B cell (primary cell): Measurements from ENCODE around the gene TNFSF12. TPM values are rescaled to one million over a fixed set of nuclear protein-coding genes. Genes with fewer than 3 reads are reported as not detected.

Experiments
- ATAC-seq: fragments of 200-7000 bp; cut with Tn5 transposase; one replicate; pipeline ENCODE4 v1.10.0; 2021; ENCODE audit warnings: low read depth, mild to moderate bottlenecking, moderate number of reproducible peaks, moderate library complexity
- CTCF ChIA-PET: fragments of 350-600 bp; sonication (Branson Sonifier 250); formaldehyde crosslinking; loops from one replicate; lab custom pipeline; 2021; ENCODE audit warnings: antibody characterized with exemption, inconsistent platforms; lab: Charles Lee
- POLR2A ChIA-PET: fragments of 350-600 bp; sonication (Branson Sonifier 250); formaldehyde crosslinking; loops from one replicate; lab custom pipeline; 2021; ENCODE audit warnings: antibody characterized with exemption; lab: Charles Lee
- DNase-seq: peaks from one replicate; pipeline ENCODE4 v3.0.0; 2013
- H2AFZ ChIP-seq: 2 replicates; pipeline ENCODE4 v1.6.1; 2012; ENCODE audit warnings: mild to moderate bottlenecking, low read depth, low read length; ENCODE audit not compliant: insufficient read depth, poor library complexity, severe bottlenecking
- H3K27ac ChIP-seq, 2 donors: 1 replicate in 1 of 2; 2 replicates in 1 of 2; pipeline ENCODE4 v1.5.1; 2012 to 2013; ENCODE audit warnings: low read length in 2 of 2, mild to moderate bottlenecking in 2 of 2, moderate library complexity in 1 of 2
- H3K27me3 ChIP-seq, 4 experiments: fragments of 200-600 bp in 1 of 4; sonication (generic) in 1 of 4; replicated peaks in 1 of 4; 1 replicate in 2 of 4; 2 replicates in 2 of 4; pipeline versions ENCODE4 v1.6.1 to v1.7.0; 2013 to 2016; ENCODE audit warnings: low read length in 3 of 4, mild to moderate bottlenecking in 2 of 4, mixed read lengths in 1 of 4, moderate library complexity in 1 of 4; ENCODE audit not compliant: insufficient read depth in 4 of 4, control insufficient read depth in 3 of 4; ENCODE audit errors: control extremely low read depth in 1 of 4
- H3K36me3 ChIP-seq, 2 experiments: replicated peaks in 1 of 2; 1 replicate in 1 of 2; 2 replicates in 1 of 2; pipeline versions ENCODE4 v1.6.1 to v1.7.1; 2013; ENCODE audit warnings: low read length in 1 of 2; ENCODE audit not compliant: insufficient read depth in 2 of 2, control insufficient read depth in 1 of 2; ENCODE audit errors: control extremely low read depth in 1 of 2, extremely low read depth in 1 of 2
- H3K4me1 ChIP-seq, 2 donors: fragments of 200-600 bp in 1 of 2; sonication (generic) in 1 of 2; 1 replicate in 1 of 2; 2 replicates in 1 of 2; pipeline versions ENCODE4 v1.5.1 to v1.6.1; 2013 to 2017; ENCODE audit warnings: low read length in 2 of 2; ENCODE audit not compliant: control insufficient read depth in 2 of 2, insufficient read depth in 2 of 2
- H3K4me2 ChIP-seq: replicated peaks from 2 replicates; pipeline ENCODE3; 2012; ENCODE audit warnings: mild to moderate bottlenecking, low read depth, low read length; ENCODE audit not compliant: poor library complexity, severe bottlenecking
- H3K4me3 ChIP-seq, 5 experiments: fragments of 200-600 bp in 1 of 5; sonication (generic) in 1 of 5; 1 replicate in 3 of 5; 2 replicates in 2 of 5; pipeline versions ENCODE4 v1.5.1 to v1.7.0; 2011 to 2016; ENCODE audit warnings: low read length in 4 of 5, mild to moderate bottlenecking in 4 of 5, low read depth in 2 of 5, control low read depth in 1 of 5, moderate library complexity in 1 of 5; ENCODE audit not compliant: insufficient read depth in 1 of 5; ENCODE audit errors: control extremely low read depth in 1 of 5, extremely low read depth in 1 of 5
- H3K79me2 ChIP-seq: fragments of 200-600 bp; sonication (generic); one replicate; pipeline ENCODE4 v1.6.0; 2016; ENCODE audit warnings: low read length; ENCODE audit not compliant: control insufficient read depth, insufficient read depth
- H3K9ac ChIP-seq: fragments of 200-600 bp; sonication (generic); 2 replicates; pipeline ENCODE4 v1.6.1; 2017; ENCODE audit warnings: mild to moderate bottlenecking, low read length, moderate library complexity
- H3K9me3 ChIP-seq, 3 donors: one replicate each; pipeline versions ENCODE4 v1.6.1 to v1.7.1; 2013; ENCODE audit warnings: low read length in 2 of 3; ENCODE audit not compliant: control insufficient read depth in 2 of 3, insufficient read depth in 1 of 3; ENCODE audit errors: control extremely low read depth in 1 of 3
- H4K20me1 ChIP-seq: 2 replicates; pipeline ENCODE4 v1.6.0; 2012; ENCODE audit warnings: mild to moderate bottlenecking, low read length; ENCODE audit not compliant: insufficient read depth, control insufficient read depth, poor library complexity, severe bottlenecking
- H3K27ac Mint-ChIP-seq: one replicate; pipeline ENCODE4 v1.8.0; 2021; ENCODE audit warnings: mixed read lengths
- H3K27me3 Mint-ChIP-seq: one replicate; pipeline ENCODE4 v1.8.0; 2021; ENCODE audit warnings: mixed read lengths
- H3K4me1 Mint-ChIP-seq: one replicate; pipeline ENCODE4 v1.8.0; 2021; ENCODE audit warnings: mixed read lengths
- H3K4me3 Mint-ChIP-seq: one replicate; pipeline ENCODE4 v1.8.0; 2021; ENCODE audit warnings: mixed read lengths
- H3K9me3 Mint-ChIP-seq: one replicate; pipeline ENCODE4 v1.8.0; 2022; ENCODE audit warnings: mixed read lengths; ENCODE audit not compliant: insufficient read depth
- CTCF ChIP-seq: fragments of 200-600 bp; IDR thresholded peaks from one replicate; pipeline ENCODE4 v1.8.0; 2022; ENCODE audit warnings: antibody characterized with exemption, mild to moderate bottlenecking
- EZH2 ChIP-seq: IDR thresholded peaks from 2 replicates; pipeline ENCODE4 v1.6.1; 2012; ENCODE audit warnings: borderline replicate concordance, low read depth, mild to moderate bottlenecking, moderate library complexity, low read length; ENCODE audit not compliant: insufficient read depth, poor library complexity, severe bottlenecking
- WGBS: methylation state at CpG from one replicate; pipeline ENCODE4 v1.1.5; 2013; ENCODE audit warnings: missing lambda C conversion rate; ENCODE audit not compliant: insufficient coverage; 5-methylcytosine and 5-hydroxymethylcytosine counted together
- intact Hi-C: fragments of 100-400 bp; cut with micrococcal nuclease; formaldehyde crosslinking; loops from one replicate; pipeline ENCODE4 v1.10.0; 2022
- polyA plus RNA-seq: library from polyadenylated mRNA; depleted of rRNA; stranded (reverse); fragments of >200 nt; gene quantifications from 2 replicates; pipeline ENCODE4 v1.2.3, GENCODE V29; 2012
- total RNA-seq, 2 donors: library from RNA; stranded (reverse); fragments of 120-200 nt in 1 of 2; gene quantifications; 1 replicate in 1 of 2; 2 replicates in 1 of 2; pipeline versions ENCODE4 v1.2.3 to v1.2.4, GENCODE V29; 2013 to 2022

TNFSF12 gene
- total and polyA plus RNA-seq, 2 donors (not counting 1 experiment from before 2014, with no cell fraction given): 40.6 to 53.4 TPM

GRCh38 chr17:7553356-7553755, 4.5 kb downstream of the TNFSF12 start:
- no peaks in the 10 kb centered on the region for H3K27me3 Mint-ChIP-seq
- H3K4me2 ChIP-seq: peak overlapping the region; percentile 62
- H2AFZ ChIP-seq: peak overlapping the region; percentile 15
- no peak for TF ChIP-seq EZH2
- TF ChIP-seq CTCF: no peak
- peak overlapping the region; percentile 56 for H3K9ac ChIP-seq
- no peaks in the 10 kb centered on the region for H3K9me3 ChIP-seq
- H3K27ac Mint-ChIP-seq: peak overlapping the region; percentile 93
- DNase-seq: peak; percentile 31
- peaks cover 0 to 3% of the 10 kb centered on the region in 2 experiments for H3K36me3 ChIP-seq
- no peaks in the 10 kb centered on the region for H4K20me1 ChIP-seq
- H3K27ac ChIP-seq: peak overlapping the region; percentile 76 to 92
- H3K4me3 ChIP-seq: peak overlapping the region in 3 of 5 experiments; percentile 5 to 44 (median 19)
- ATAC-seq: no peak
- peaks cover 62% of the 10 kb centered on the region for H3K4me1 Mint-ChIP-seq
- ChIA-PET POLR2A (interaction anchor here (0.7 to 0.8 kb wide), 2 partner anchors 45 to 92 kb away, joined by 3 to 9 read pairs; no protein-coding TSS in a partner anchor), CTCF (interaction anchor here (12.1 to 25.0 kb wide), 2 partner anchors 6 to 33 kb away, joined by 126 to 666 read pairs; partner anchors contain the start of genes SENP3 and TNFSF13)
- peaks cover 44 to 60% of the 10 kb centered on the region in 2 donors for H3K4me1 ChIP-seq
- no peaks in the 10 kb centered on the region for H3K27me3 ChIP-seq
- no CpG with 5 or more reads among the region's 1 CpG for WGBS
- no peaks in the 10 kb centered on the region for H3K79me2 ChIP-seq
- H3K9me3 Mint-ChIP-seq: no peaks in the 10 kb centered on the region
- intact Hi-C loops: no loop called here
- H3K4me3 Mint-ChIP-seq: peak overlapping the region; percentile 59

- no peaks in the 10 kb centered on the region for H3K9me3 ChIP-seq
- H3K4me2 ChIP-seq: no peak overlapping the region
- H2AFZ ChIP-seq: no peak overlapping the region
- H4K20me1 ChIP-seq: no peaks in the 10 kb centered on the region
- Mint-ChIP-seq H3K27ac (peak overlapping the region; percentile 70), H3K27me3 (no peaks in the 10 kb centered on the region), H3K4me3 (no peak overlapping the region), H3K4me1 (peaks cover 70% of the 10 kb centered on the region), H3K9me3 (no peaks in the 10 kb centered on the region)
- peaks cover 14% of the 10 kb centered on the region for H3K79me2 ChIP-seq
- H3K9ac ChIP-seq: no peak overlapping the region
- no peak overlapping the region for H3K4me3 ChIP-seq
- H3K27me3 ChIP-seq: no peaks in the 10 kb centered on the region
- intact Hi-C loops: no loop called here
- H3K36me3 ChIP-seq: peaks cover 0 to 3% of the 10 kb centered on the region in 2 experiments
- ChIA-PET POLR2A (interaction anchor here (0.6 kb wide), 1 partner anchor 10 kb away, joined by 4 read pairs; no protein-coding TSS in a partner anchor), CTCF (interaction anchor here (0.7 to 25.0 kb wide), 2 partner anchors 35 to 314 kb away, joined by 3 to 666 read pairs; no protein-coding TSS in a partner anchor)
- ATAC-seq (no peak), DNase-seq (no peak)
- TF ChIP-seq EZH2 (no peak), CTCF (no peak)
- WGBS: 90% methylated on average over 10 of the region's 10 CpGs
- H3K4me1 ChIP-seq: peaks cover 54 to 68% of the 10 kb centered on the region in 2 donors
- peak overlapping the region in 1 of 2 donors; percentile 3 for H3K27ac ChIP-seq
Observed at GRCh38 chr17:7555320-7555948, 6.6 kb downstream of the TNFSF12 start.
